Activated CD4-positive, alpha-beta memory T cell treated with anti-CD3 and anti-CD28 coated beads, Interleukin-2, amount 10 ng/mL, durations not matched to agents 7 days and 5 days (primary cell): ENCODE measurements around the gene FUNDC2. TPM values are rescaled to one million over a fixed set of nuclear protein-coding genes. Genes with fewer than 3 reads are reported as not detected.

ENCODE experiments used
- CTCF ChIA-PET: fragments of 350-600 bp; sonication (Branson Sonifier 250); formaldehyde crosslinking; loops from one replicate; lab custom pipeline; 2021; ENCODE audit warnings: antibody characterized with exemption, inconsistent platforms; lab: Charles Lee
- POLR2A ChIA-PET: fragments of 350-600 bp; sonication (Branson Sonifier 250); formaldehyde crosslinking; loops from one replicate; lab custom pipeline; 2021; ENCODE audit warnings: antibody characterized with exemption; lab: Charles Lee
- DNase-seq: peaks from one replicate; pipeline ENCODE4 v3.0.0-alpha.2; 2020
- H3K27ac Mint-ChIP-seq: one replicate; pipeline ENCODE4 v1.8.0; 2021; ENCODE audit warnings: mild to moderate bottlenecking, mixed read lengths
- H3K27me3 Mint-ChIP-seq: one replicate; pipeline ENCODE4 v1.8.0; 2021; ENCODE audit warnings: mixed read lengths
- H3K36me3 Mint-ChIP-seq: one replicate; pipeline ENCODE4 v1.8.0; 2021; ENCODE audit warnings: low read depth, mixed read lengths
- H3K4me1 Mint-ChIP-seq: one replicate; pipeline ENCODE4 v1.8.0; 2021; ENCODE audit warnings: mixed read lengths
- H3K4me3 Mint-ChIP-seq: one replicate; pipeline ENCODE4 v1.8.0; 2021; ENCODE audit warnings: mild to moderate bottlenecking, mixed read lengths
- H3K9me3 Mint-ChIP-seq: one replicate; pipeline ENCODE4 v1.8.0; 2021; ENCODE audit warnings: mixed read lengths
- total RNA-seq, 2 experiments: library from RNA; stranded (reverse); gene quantifications; one replicate each; pipeline ENCODE4 v1.2.3, GENCODE V29; 2021

FUNDC2 gene
- 10 to 100 TPM; 45.7 to 49.9 TPM for total RNA-seq

GRCh38 chrX:155026727-155027508 lies at the start of gene FUNDC2:
Gene FUNDC2 (plus strand): TSS chrX:155026844. CDS start chrX:155026939, 95 bp downstream.
- DNase-seq = peak; percentile 94
- Mint-ChIP-seq H3K36me3 (no peaks in the 10 kb centered on the region), H3K9me3 (no peaks in the 10 kb centered on the region), H3K4me1 (peaks cover 26% of the 10 kb centered on the region), H3K27me3 (peaks cover 8% of the 10 kb centered on the region), H3K27ac (peak within 1 kb of the TSS; percentile 96), H3K4me3 (peak within 1 kb of the TSS; percentile 82)
- ChIA-PET POLR2A (interaction anchor here (0.7 to 1.4 kb wide), 9 partner anchors 9 to 264 kb away, joined by 3 to 12 read pairs (median 4); partner anchors contain the start of genes BRCC3, CMC4, DKC1 and MTCP1), CTCF (interaction anchor here (0.7 to 1.3 kb wide), 6 partner anchors 22 to 109 kb away, joined by 3 to 7 read pairs (median 3); partner anchors contain the start of gene BRCC3)

- DNase-seq = no peak
These were observed 47.0 kb upstream of the FUNDC2 start for GRCh38 chrX:154979629-154980028.

GRCh38 chrX:154980330-154981115 lies 46.1 kb upstream of the FUNDC2 start:
- peak; percentile 83 for DNase-seq
- no peak overlapping the region for H3K27ac Mint-ChIP-seq
- POLR2A ChIA-PET = interaction anchor here (1.1 kb wide), 1 partner anchor 77 kb away, joined by 4 read pairs; no protein-coding TSS in a partner anchor
- CTCF ChIA-PET = interaction anchor here (0.6 to 1.6 kb wide), 10 partner anchors 13 to 168 kb away, joined by 3 to 10 read pairs (median 4); partner anchors contain the start of gene FUNDC2
- H3K27me3 Mint-ChIP-seq = no peaks in the 10 kb centered on the region
- H3K9me3 Mint-ChIP-seq = no peaks in the 10 kb centered on the region
- H3K4me3 Mint-ChIP-seq = peak overlapping the region; percentile 72
- no peaks in the 10 kb centered on the region for H3K36me3 Mint-ChIP-seq
- peaks cover 31% of the 10 kb centered on the region for H3K4me1 Mint-ChIP-seq

More at GRCh38 chrX:154979629-154980028, 47.0 kb upstream of the FUNDC2 start:
- Mint-ChIP-seq H3K4me3 (no peak overlapping the region), H3K36me3 (no peaks in the 10 kb centered on the region), H3K9me3 (no peaks in the 10 kb centered on the region), H3K4me1 (peaks cover 31% of the 10 kb centered on the region), H3K27me3 (no peaks in the 10 kb centered on the region), H3K27ac (no peak overlapping the region)
- ChIA-PET POLR2A (interaction anchor here (1.1 kb wide), 1 partner anchor 77 kb away, joined by 4 read pairs; no protein-coding TSS in a partner anchor), CTCF (interaction anchor here (0.7 to 1.6 kb wide), 9 partner anchors 14 to 169 kb away, joined by 3 to 10 read pairs (median 4); partner anchors contain the start of gene FUNDC2)

GRCh38 chrX:154981116-154981411 lies 45.6 kb upstream of the FUNDC2 start:
- Mint-ChIP-seq H3K4me3 (no peak overlapping the region), H3K36me3 (no peaks in the 10 kb centered on the region), H3K9me3 (no peaks in the 10 kb centered on the region), H3K27ac (no peak overlapping the region), H3K27me3 (no peaks in the 10 kb centered on the region), H3K4me1 (peaks cover 31% of the 10 kb centered on the region)
- ChIA-PET POLR2A (no interaction called here), CTCF (interaction anchor here (1.1 kb wide), 1 partner anchor 105 kb away, joined by 3 read pairs; no protein-coding TSS in a partner anchor)
- no peak for DNase-seq

- CTCF ChIA-PET = interaction anchor here (4.3 kb wide), 1 partner anchor 70 kb away, joined by 23 read pairs; no protein-coding TSS in a partner anchor
- Mint-ChIP-seq H3K4me1 (no peaks in the 10 kb centered on the region), H3K36me3 (no peaks in the 10 kb centered on the region), H3K9me3 (no peaks in the 10 kb centered on the region), H3K4me3 (no peak overlapping the region), H3K27ac (no peak overlapping the region), H3K27me3 (peaks cover 10% of the 10 kb centered on the region)
- DNase-seq = no peak
- POLR2A ChIA-PET = no interaction called here
These were observed 39.6 kb upstream of the FUNDC2 start for GRCh38 chrX:154986826-154987575.

GRCh38 chrX:154987940-154988339 lies 38.7 kb upstream of the FUNDC2 start:
- H3K4me3 Mint-ChIP-seq = no peak overlapping the region
- ChIA-PET CTCF (interaction anchor here (0.8 to 4.3 kb wide), 2 partner anchors 69 to 161 kb away, joined by 3 to 23 read pairs; no protein-coding TSS in a partner anchor), POLR2A (no interaction called here)
- H3K27me3 Mint-ChIP-seq = peaks cover 10% of the 10 kb centered on the region
- H3K36me3 Mint-ChIP-seq = no peaks in the 10 kb centered on the region
- H3K9me3 Mint-ChIP-seq = no peaks in the 10 kb centered on the region
- H3K4me1 Mint-ChIP-seq = no peaks in the 10 kb centered on the region
- DNase-seq = no peak
- H3K27ac Mint-ChIP-seq = no peak overlapping the region

- H3K4me3 Mint-ChIP-seq = no peak overlapping the region
- ChIA-PET POLR2A (no interaction called here), CTCF (no interaction called here)
- no peaks in the 10 kb centered on the region for H3K9me3 Mint-ChIP-seq
- DNase-seq = no peak
- H3K36me3 Mint-ChIP-seq = no peaks in the 10 kb centered on the region
- no peaks in the 10 kb centered on the region for H3K4me1 Mint-ChIP-seq
- H3K27me3 Mint-ChIP-seq = peaks cover 10% of the 10 kb centered on the region
- no peak overlapping the region for H3K27ac Mint-ChIP-seq
These were observed 37.9 kb upstream of the FUNDC2 start for GRCh38 chrX:154988719-154989118.

- H3K9me3 Mint-ChIP-seq = no peaks in the 10 kb centered on the region
- no peaks in the 10 kb centered on the region for H3K36me3 Mint-ChIP-seq
These were observed 36.1 kb upstream of the FUNDC2 start for GRCh38 chrX:154990496-154990895.

GRCh38 chrX:154991039-154991438 lies 35.6 kb upstream of the FUNDC2 start:
- no peak for DNase-seq
- POLR2A ChIA-PET = no interaction called here
- H3K36me3 Mint-ChIP-seq = no peaks in the 10 kb centered on the region

More at GRCh38 chrX:154990496-154990895, 36.1 kb upstream of the FUNDC2 start:
- Mint-ChIP-seq H3K27me3 (peaks cover 10% of the 10 kb centered on the region), H3K4me1 (no peaks in the 10 kb centered on the region), H3K27ac (no peak overlapping the region), H3K4me3 (no peak overlapping the region)
- ChIA-PET CTCF (no interaction called here), POLR2A (no interaction called here)
- no peak for DNase-seq

GRCh38 chrX:154991476-154991875 lies 35.2 kb upstream of the FUNDC2 start:
- no peaks in the 10 kb centered on the region for H3K4me1 Mint-ChIP-seq
- H3K9me3 Mint-ChIP-seq = no peaks in the 10 kb centered on the region
- H3K27me3 Mint-ChIP-seq = peaks cover 10% of the 10 kb centered on the region
- no peak overlapping the region for H3K4me3 Mint-ChIP-seq
- no peaks in the 10 kb centered on the region for H3K36me3 Mint-ChIP-seq
- CTCF ChIA-PET = no interaction called here
- DNase-seq = no peak
- H3K27ac Mint-ChIP-seq = no peak overlapping the region
- POLR2A ChIA-PET = no interaction called here

More at GRCh38 chrX:154991039-154991438, 35.6 kb upstream of the FUNDC2 start:
- CTCF ChIA-PET = no interaction called here
- Mint-ChIP-seq H3K4me1 (no peaks in the 10 kb centered on the region), H3K4me3 (no peak overlapping the region), H3K27me3 (peaks cover 10% of the 10 kb centered on the region), H3K9me3 (no peaks in the 10 kb centered on the region), H3K27ac (no peak overlapping the region)

- Mint-ChIP-seq H3K9me3 (no peaks in the 10 kb centered on the region), H3K4me1 (no peaks in the 10 kb centered on the region), H3K27ac (no peak overlapping the region), H3K36me3 (no peaks in the 10 kb centered on the region), H3K27me3 (peaks cover 4% of the 10 kb centered on the region), H3K4me3 (no peak overlapping the region)
- POLR2A ChIA-PET = no interaction called here
- no peak for DNase-seq
- CTCF ChIA-PET = no interaction called here
These were observed 28.3 kb upstream of the FUNDC2 start for GRCh38 chrX:154998204-154998880.

- no peak overlapping the region for H3K4me3 Mint-ChIP-seq
- no peaks in the 10 kb centered on the region for H3K36me3 Mint-ChIP-seq
- no peaks in the 10 kb centered on the region for H3K4me1 Mint-ChIP-seq
- no peak overlapping the region for H3K27ac Mint-ChIP-seq
- peaks cover 4% of the 10 kb centered on the region for H3K27me3 Mint-ChIP-seq
- ChIA-PET POLR2A (no interaction called here), CTCF (no interaction called here)
- no peaks in the 10 kb centered on the region for H3K9me3 Mint-ChIP-seq
- DNase-seq = no peak
These were observed 25.8 kb upstream of the FUNDC2 start for GRCh38 chrX:155000841-155001240.
